ENCODE measurements around the gene FBXO48. TPM values are rescaled to one million over a fixed set of nuclear protein-coding genes. Genes with fewer than 3 reads are reported as not detected.
"Not testable (repeated sequence)": the region's sequence is repeated elsewhere in the genome, so short reads cannot be mapped to it uniquely, and the experiment has no call there.

Gene FBXO48
- total and polyA plus RNA-seq, 12 donors = 0.27 to 1.2 (median 0.86) TPM

GRCh38 chr2:68489282-68489681, 22.2 kb upstream of the FBXO48 start:
- Histone ChIP-seq H3K4me3 (no peak overlapping the region), H3K36me3 (no peaks in the 10 kb centered on the region), H3K27ac (no peak overlapping the region), H3K9me3 (no peaks in the 10 kb centered on the region), H3K4me1 (peaks cover 0 to 6% (median 0%) of the 10 kb centered on the region in 9 donors), H3K27me3 (no peaks in the 10 kb centered on the region)
- 97 to 100% methylated on average over 1 of the region's 1 CpG for WGBS, 2 donors
- no peak for ATAC-seq
- no peak for DNase-seq
- intact Hi-C loops (cut with DNase I) = loop anchor here in 8 of 10 donors (5.0 to 10.0 kb wide), 6 partner anchors 106 to 438 kb away; no protein-coding TSS in a partner anchor
- no peak for TF ChIP-seq CTCF (IDR thresholded peaks at IDR 0.05)

DNA sequence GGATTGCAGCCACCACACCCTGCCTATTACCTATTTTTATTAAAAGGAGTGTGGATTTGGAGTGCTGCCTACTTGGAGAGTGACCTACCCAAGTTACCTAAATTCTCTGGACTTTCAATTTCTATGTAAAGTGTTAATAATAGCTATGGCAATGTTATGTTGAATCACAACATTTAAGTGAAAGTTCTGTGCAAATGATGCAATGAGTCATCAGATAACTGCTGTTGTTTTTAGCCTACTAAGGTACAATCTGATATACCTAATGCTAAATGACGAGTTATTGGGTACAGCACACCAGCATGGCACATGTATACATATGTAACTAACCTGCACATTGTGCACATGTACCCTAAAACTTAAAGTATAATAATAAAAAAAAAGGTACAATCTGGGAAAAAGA, 21.5 kb upstream of the FBXO48 start:
- not testable (repeated sequence) for H3K9me3 ChIP-seq, H3K27me3 ChIP-seq, ATAC-seq, H3K36me3 ChIP-seq, DNase-seq, H3K4me3 ChIP-seq, H3K27ac ChIP-seq, H3K4me1 ChIP-seq
- intact Hi-C loops (cut with DNase I) = loop anchor here in 8 of 10 donors (5.0 to 10.0 kb wide), 6 partner anchors 106 to 439 kb away; no protein-coding TSS in a partner anchor
- 91 to 100% methylated on average over 1 of the region's 1 CpG for WGBS, 2 donors

DNA sequence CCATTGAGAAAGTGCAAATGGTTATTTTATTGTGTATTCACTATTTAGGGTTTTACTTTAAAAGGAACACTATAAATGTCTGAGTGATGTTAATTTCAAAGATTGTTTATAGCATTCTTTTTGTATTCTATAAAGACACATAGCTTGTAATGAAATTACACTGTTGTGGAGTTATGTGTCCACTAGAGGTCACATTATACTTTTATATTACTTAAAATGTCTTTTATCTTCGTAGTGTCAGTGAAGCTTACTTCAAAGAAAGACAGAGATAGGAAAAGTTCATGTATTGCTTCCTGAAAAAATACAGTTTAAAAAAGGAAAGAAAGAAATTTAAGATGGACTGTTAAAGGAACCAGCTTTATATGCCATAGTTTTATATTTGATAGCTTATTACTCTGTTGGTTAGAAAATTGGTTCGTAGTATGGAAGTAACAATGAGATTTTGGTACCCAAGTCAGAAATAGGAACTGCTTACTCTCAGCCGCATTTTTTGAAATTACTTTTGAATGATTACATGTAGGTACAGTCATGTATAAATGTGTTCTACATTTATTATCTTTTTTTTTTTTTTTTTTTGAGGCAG, 20.8 kb upstream of the FBXO48 start:
- Histone ChIP-seq H3K36me3 (no peaks in the 10 kb centered on the region), H3K9me3 (no peaks in the 10 kb centered on the region), H3K27ac (no peak overlapping the region), H3K4me1 (peaks cover 0 to 6% (median 0%) of the 10 kb centered on the region in 9 donors), H3K27me3 (no peaks in the 10 kb centered on the region), H3K4me3 (no peak overlapping the region)
- no peak for DNase-seq
- ATAC-seq = no peak
- TF ChIP-seq CTCF (IDR thresholded peaks at IDR 0.05) = peak; percentile 7 to 70 (median 55)
- 54 to 60% methylated on average over 3 of the region's 3 CpGs for WGBS, 2 donors
- intact Hi-C loops (cut with DNase I) = loop anchor here in 8 of 10 donors (5.0 to 10.0 kb wide), 6 partner anchors 107 to 439 kb away; no protein-coding TSS in a partner anchor

- Histone ChIP-seq H3K27ac (no peak overlapping the region), H3K9me3 (peaks cover 0 to 4% (median 0%) of the 10 kb centered on the region in 11 donors), H3K27me3 (no peaks in the 10 kb centered on the region), H3K36me3 (no peaks in the 10 kb centered on the region), H3K4me1 (peaks cover 0 to 2% (median 0%) of the 10 kb centered on the region in 9 donors), H3K4me3 (no peak overlapping the region)
- 91 to 94% methylated on average over 3 of the region's 3 CpGs for WGBS, 2 donors
- DNase-seq = no peak
- no peak for TF ChIP-seq CTCF (IDR thresholded peaks at IDR 0.05)
- ATAC-seq = no peak
- intact Hi-C loops (cut with DNase I) = loop anchor here in 4 of 10 donors (10.0 kb wide), 4 partner anchors 112 to 442 kb away; no protein-coding TSS in a partner anchor
Observed at GRCh38 chr2:68483011-68483410, 15.9 kb upstream of the FBXO48 start.

- WGBS, 2 donors = 96 to 97% methylated on average over 2 of the region's 2 CpGs
- DNase-seq = no peak
- H3K36me3 ChIP-seq = peaks cover 0 to 3% (median 0%) of the 10 kb centered on the region in 9 donors
- H3K27ac ChIP-seq = no peak overlapping the region
- TF ChIP-seq CTCF (IDR thresholded peaks at IDR 0.05) = no peak
- peaks cover 0 to 4% (median 0%) of the 10 kb centered on the region in 11 donors for H3K9me3 ChIP-seq
- intact Hi-C loops (cut with DNase I) = loop anchor here in 4 of 10 donors (10.0 kb wide), 4 partner anchors 112 to 442 kb away; no protein-coding TSS in a partner anchor
- no peak overlapping the region for H3K4me3 ChIP-seq
- no peak for ATAC-seq
- H3K4me1 ChIP-seq = no peaks in the 10 kb centered on the region
- no peaks in the 10 kb centered on the region for H3K27me3 ChIP-seq
Observed at GRCh38 chr2:68482296-68482820, 15.3 kb upstream of the FBXO48 start.
